ENCODE results near the gene CD2.

Gene CD2, protein sequence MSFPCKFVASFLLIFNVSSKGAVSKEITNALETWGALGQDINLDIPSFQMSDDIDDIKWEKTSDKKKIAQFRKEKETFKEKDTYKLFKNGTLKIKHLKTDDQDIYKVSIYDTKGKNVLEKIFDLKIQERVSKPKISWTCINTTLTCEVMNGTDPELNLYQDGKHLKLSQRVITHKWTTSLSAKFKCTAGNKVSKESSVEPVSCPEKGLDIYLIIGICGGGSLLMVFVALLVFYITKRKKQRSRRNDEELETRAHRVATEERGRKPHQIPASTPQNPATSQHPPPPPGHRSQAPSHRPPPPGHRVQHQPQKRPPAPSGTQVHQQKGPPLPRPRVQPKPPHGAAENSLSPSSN

DNA sequence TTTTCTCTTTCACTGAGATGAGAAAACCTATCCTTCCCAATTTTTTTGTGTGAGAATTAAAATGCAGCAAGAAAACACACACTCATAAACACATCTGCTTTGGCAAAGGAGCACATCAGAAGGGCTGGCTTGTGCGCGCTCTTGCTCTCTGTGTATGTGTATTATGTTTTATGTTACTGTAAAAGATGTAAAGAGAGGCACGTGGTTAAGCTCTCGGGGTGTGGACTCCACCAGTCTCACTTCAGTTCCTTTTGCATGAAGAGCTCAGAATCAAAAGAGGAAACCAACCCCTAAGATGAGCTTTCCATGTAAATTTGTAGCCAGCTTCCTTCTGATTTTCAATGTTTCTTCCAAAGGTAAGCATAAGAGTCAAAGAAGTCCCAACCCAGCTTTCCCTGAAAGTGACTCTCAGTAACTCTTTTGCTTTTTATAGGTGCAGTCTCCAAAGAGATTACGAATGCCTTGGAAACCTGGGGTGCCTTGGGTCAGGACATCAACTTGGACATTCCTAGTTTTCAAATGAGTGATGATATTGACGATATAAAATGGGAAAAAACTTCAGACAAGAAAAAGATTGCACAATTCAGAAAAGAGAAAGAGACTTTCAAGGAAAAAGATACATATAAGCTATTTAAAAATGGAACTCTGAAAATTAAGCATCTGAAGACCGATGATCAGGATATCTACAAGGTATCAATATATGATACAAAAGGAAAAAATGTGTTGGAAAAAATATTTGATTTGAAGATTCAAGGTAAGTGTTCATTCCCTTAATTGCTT lies at the start of gene CD2:
CD2 (plus strand) TSS at position 233 of the 780 bp plus-strand sequence; CDS start at position 296, 63 bp downstream.
- no peak for DNase-seq (ENCODE audit: low read depth, low spot score)
- H3K27ac ChIP-seq, result no peak within 1 kb of the TSS

DNA sequence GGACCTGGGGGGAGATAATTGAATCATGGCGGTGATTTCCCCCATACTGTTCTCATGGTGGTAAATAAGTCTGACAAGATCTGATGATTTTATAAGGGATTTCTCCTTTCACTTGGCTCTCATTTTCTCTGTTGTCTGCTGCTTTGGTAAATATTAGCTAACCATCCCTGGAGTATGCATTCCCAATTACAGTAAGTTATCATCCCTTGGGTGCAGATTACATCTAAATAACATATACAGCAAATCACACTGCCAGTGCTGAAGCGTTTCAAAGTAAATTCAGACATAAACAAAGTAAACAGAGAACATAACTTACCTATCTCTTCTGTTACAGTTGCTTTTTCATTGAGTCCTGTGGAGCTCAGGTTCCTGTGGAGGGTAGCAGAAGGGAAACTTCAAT lies 48.1 kb upstream of the CD2 start:
- no peak for DNase-seq (ENCODE audit: low read depth, low spot score)
- no peak overlapping the region for H3K27ac ChIP-seq

DNA sequence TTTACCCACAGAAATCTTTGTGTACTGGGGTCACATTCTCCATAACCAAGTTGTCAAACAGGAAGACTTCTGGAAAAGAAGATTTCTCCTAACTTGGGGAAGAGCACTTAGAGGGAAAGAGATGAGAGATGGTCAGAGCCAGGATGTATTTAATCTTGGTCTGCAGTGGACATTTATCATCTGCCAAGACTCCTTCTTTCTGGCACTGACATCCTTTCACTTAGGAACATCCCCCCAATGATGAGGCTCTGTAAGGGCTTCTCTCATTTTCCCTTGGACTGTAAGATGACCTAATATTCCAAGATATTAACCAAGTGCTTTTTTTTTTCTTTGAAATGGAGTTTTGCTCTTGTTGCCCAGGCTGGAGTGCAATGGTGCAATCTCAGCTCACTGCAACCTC lies 47.4 kb upstream of the CD2 start:
- DNase-seq (ENCODE audit: low read depth, low spot score), result no peak
- H3K27ac ChIP-seq, result no peak overlapping the region

DNA sequence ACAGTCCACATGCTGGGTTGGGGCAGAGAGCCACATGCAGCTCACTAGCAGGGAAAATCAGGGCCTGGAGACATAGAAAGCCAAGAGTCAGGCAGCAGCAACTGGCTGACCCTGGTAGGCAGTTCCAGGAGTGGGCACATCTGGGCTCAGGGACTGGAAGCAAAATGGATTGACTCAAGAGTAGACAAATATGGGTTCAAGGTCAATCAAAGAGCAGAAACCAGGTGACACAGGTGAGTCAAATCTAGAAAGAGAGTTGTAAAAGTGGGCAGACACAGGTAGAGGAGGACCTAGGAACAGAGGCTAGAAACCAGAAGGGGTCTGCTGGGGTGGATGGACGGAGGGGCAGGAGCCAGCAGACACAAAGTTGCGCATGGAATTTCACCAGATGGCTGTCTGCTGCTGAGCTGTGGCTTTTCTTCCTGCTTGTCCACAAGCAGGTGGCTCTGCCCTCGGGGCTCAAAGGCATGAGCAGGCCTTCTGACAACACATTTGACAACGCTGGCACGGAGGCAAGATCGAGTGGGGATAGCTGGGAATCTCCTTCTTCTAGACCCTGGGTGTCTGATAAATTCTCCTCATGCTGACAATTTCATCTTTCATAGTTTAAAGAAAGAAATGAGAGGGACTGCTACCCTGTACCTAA lies 45.9 kb upstream of the CD2 start:
- no peak overlapping the region for H3K27ac ChIP-seq
- no peak for DNase-seq (ENCODE audit: low read depth, low spot score)

DNA sequence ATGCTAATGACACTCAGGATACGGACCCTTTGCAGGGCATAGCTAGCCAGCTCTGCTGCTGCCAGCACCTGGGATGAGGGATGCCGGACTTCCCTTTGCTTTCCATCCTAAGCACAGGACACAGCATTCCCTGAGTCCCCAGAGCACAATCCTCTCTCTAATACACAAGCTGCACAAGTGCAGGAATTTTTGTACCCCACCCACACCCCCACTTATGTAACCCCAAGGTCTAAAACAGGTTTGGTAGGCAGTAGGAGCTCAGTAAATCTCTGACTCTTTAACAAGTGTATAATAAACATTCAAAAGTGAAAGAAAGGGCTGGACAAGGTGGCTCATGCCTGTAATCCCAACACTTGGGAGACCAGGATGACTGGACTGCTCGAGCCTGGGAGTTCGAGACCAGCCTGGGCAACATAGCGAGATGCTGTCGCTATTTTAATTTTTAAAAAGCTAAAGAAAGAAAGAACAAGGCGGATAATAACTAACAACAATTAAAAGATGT lies 44.5 kb upstream of the CD2 start:
- no peak for DNase-seq (ENCODE audit: low read depth, low spot score)
- H3K27ac ChIP-seq, result no peak overlapping the region

DNA sequence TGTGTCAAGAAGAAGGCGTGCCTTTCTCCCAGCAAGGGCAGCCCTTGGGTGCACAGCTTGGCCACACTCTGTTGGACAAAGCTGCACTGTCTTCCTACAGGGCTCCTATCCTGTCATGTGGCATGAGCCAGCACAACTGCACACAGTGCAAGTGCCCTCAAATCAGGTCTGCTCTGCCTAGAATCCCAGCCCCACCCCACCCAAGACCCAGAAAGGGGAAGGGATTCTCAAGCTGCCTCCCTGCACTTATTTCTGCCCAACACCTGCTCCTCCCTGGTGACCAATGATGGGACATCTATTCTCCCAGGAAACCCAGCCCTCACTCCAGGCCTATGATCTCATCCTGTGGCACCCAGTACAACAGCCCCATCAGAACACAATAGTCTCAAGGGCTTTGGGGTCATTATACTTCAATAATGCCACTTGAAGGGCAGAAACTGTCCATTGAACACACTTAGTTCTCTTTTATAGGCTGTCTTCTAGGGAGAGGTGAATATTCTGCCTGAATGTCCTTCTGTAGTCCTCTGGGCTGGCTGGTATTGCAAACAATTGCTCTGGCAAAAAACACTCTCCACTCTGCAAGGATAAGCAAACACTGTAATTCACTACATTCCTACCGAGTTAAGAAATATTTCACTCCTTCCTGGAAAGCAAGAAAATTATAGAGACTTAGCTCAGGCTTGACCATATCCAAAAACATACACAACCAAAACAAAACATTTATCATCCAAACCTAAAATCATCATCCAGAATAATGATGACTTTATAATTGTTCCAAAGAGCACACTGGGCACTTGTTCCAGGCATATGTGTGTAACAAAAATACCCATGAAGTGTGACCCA lies 43.6 kb upstream of the CD2 start:
- DNase-seq (ENCODE audit: low read depth, low spot score), result no peak
- H3K27ac ChIP-seq, result peak overlapping the region; percentile 28

DNA sequence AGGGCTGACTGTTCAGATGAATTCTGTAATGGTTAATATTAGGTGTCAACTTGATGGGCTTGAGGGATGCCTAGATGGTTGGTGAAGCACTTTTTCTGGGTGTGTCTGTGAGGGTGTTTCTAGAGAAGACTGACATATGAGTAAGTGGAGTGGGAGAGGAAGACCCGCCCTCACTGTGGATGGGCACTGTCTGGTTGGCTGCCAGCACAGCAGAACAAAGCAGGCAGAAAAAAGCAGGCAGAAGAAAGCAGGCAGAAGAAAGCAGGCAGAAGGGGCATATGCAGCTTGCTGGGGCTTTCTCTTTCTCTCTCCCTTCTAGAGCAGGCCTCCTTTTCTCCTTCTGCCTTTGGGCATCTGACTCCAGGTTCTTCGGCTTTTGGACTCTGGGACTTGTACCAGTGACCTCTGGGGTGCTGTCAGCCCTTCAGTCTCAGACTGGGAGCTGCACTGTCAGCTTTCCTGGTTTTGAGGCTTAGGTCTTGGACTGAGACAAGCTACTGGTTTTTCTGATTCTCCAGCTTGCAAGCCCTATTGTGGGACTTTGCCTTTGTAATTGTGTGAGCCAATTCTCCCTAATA lies 42.9 kb upstream of the CD2 start:
- no peak for DNase-seq (ENCODE audit: low read depth, low spot score)
- peak overlapping the region; percentile 28 for H3K27ac ChIP-seq

DNA sequence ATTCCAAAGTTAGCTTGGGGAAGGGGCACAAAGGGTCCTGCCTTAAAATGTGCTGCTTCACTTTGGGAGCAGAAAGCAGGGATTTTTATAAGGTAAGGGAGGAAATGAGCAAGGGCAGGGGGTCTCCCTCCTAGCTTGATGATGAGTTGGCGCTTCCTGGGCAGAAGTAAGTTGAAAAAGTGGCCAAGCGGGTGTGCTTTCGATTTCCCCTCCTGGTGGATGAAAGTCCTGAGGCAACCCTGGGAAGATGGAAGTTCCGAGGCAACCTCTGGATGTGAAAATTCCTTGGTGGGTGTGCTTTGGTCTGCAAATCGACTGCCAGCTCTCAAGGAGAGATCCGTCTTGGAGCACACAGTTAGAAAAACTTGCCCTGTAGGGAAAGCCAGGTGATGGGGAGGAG lies 41.7 kb upstream of the CD2 start:
- no peak for DNase-seq (ENCODE audit: low read depth, low spot score)

DNA sequence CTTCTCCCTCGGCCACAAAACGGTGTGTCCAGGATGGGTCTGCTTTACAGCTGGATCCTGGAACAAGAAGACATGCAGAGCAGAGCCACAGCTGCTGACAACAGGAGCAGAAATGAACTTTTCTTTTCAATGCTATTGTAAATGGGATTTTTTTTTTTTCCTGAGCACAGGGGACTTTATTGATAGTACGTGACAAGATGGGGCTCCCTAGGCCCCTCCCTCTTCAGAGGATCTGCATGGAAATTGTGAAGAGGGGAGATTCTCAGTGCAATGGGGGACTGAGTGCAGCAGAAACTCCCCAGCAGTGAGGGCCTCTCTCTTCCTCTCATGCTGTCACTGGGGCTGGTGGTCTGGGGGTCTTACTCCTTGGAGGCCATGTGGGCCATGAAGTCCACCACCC lies 40.8 kb upstream of the CD2 start:
- DNase-seq (ENCODE audit: low read depth, low spot score), result no peak
- H3K27ac ChIP-seq, result no peak overlapping the region

More for the DNA sequence above, 41.7 kb upstream of the CD2 start:
- H3K27ac ChIP-seq, result no peak overlapping the region

DNA sequence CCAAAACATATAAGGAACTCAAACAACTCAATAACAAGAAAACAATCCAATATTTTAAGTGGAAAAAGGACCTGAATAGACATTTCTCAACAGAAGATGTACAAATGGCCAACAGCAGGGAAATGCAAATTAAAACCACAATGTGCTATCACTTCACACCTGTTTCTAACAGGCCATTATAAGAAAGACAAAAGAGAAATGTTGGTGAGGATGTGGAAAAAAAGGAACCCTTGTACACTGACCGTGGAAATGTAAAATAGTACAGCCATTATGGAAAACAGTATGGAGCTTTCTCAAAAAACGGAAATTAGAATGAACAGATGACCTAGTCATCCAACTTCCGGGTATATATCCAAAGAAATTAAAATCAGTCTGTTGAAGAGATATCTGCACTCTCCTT lies 37.8 kb upstream of the CD2 start:
- H3K27ac ChIP-seq, result no peak overlapping the region
- no peak for DNase-seq (ENCODE audit: low read depth, low spot score)

DNA sequence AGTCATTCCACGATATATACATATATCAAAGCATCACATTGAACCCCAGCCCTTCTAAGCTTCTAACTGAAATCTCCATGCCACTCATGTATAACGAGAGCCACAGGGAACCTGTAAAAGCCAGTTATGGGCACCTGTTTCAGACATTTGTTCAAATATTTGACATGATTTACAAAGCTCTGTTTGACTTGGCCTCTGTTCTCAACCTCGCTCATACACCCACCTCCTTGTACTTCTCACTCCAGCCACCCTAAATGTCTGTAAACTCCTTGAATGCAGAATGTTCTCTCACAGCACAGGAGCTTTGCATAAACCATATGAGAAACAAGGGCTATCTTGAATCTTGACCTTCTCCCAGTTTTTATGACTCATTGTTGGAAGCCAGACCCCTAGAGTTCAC lies 36.9 kb upstream of the CD2 start:
- no peak for DNase-seq (ENCODE audit: low read depth, low spot score)
- no peak overlapping the region for H3K27ac ChIP-seq

DNA sequence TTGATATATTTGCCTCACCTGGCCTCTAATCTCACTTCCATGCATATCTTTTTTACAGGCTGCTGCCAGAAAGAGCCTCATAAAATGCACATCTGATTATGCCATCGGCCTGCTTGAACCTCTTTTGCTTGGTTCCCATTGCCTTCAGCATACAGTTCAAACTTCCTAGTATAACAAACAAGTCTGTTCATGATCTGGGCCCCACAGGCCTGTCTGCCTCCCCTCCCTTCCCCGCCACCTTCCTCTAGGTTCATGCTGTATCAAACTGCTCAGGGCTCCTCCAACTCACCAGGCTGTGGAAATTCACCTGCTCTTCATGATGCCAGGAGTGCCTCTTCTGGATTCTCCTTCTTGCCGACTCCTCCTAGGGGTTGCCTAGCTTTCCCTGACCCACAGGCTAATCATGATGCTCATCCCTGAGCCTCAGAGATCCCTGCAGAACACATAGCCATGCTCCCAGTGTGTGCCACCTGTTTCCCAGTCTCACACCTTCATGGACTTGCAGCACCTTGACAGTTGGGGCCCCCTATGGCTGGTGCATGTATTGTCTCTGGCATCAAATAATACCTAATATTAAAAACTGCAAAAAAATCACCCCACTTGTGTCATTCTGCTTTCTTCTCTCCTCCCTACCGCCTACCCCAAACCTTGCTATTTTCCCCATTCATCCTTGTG lies 33.7 kb upstream of the CD2 start:
- H3K27ac ChIP-seq, result peak overlapping the region; percentile 71

DNA sequence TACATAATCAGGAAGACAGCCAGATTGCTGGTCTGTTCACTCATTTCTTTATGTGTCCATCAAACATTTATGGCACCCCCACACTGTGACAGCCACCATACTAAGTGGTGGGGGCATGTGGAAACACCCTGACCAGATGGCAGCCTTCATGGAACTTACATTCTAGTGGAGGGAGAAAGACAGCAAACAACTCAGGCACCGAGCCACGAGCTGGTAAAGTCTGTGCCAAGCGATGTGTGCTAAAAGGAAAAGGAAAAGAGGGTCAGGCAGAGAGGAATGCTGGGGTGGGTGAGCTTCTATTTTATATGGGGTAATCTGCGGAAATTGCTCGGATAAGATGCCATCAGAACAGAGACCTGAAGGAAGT lies 33.2 kb upstream of the CD2 start:
- DNase-seq (ENCODE audit: low read depth, low spot score), result no peak
- H3K27ac ChIP-seq, result peak overlapping the region; percentile 71

More for the DNA sequence above, 33.7 kb upstream of the CD2 start:
- no peak for DNase-seq (ENCODE audit: low read depth, low spot score)

DNA sequence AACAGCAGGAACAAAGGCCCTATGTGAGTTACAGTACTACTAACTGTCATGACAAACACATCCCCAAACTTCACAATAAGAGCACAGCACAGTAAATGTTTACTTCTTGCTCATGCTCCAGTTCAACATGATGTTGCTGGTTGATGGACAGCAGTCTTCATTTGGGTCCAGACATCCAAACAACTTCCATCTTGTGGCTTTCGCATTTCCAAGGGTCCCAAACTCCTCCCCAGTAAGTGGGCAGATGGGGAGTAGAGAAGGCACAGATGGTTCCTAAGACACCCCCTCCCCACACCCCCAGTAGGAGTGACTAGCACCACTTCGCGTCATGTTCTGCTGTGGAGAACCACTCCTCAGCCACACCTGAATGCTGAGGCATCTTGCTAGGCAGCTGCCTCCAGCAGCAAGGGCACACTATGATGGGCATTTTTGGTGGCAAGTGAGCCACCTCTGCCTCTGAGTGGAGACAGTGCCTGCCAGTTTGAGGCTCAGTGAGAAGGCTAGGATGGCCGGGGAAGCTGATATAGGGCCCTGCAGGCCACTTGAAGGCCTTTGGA lies 32.7 kb upstream of the CD2 start:
- H3K27ac ChIP-seq, result peak overlapping the region; percentile 71
- DNase-seq (ENCODE audit: low read depth, low spot score), result no peak

DNA sequence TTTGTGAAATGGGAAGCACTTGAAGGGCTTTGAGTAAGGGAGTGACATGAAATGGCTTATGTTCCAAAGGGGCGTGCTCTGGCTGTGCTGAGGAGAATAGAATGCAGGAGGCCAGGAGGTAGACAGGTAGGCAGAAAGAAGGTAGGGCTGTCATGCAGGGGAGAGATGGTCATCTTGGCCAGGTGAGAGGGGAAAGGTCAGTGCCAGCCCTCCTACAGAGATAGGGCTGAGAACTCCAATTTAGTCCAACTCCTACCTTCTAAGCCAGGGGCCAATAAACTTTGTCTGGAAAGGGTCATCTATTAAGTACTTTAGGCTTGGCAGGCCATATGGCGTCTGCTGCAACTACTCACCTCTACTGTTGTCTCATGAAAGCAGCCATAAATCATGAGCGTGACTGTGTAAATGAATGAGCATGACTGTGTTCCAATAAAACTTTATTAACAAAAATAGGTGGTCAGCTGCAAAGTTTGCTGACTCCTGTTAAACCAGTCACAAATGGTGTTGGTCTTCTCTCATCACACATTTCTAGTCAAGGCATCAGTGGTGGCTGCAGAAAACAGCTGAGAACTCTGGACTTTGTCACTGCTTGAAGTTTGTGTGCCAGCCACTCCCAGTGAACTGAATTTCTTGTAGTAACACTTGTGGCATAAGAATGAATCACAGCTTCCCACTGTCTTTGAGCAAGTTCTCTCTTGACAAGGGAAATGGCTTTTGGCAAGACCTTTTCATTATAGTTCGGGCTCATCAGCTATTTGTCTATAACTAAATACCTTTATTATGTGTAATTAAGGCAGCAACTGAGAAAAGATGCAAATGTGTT lies 32.0 kb upstream of the CD2 start:
- H3K27ac ChIP-seq, result peak overlapping the region; percentile 71
- DNase-seq (ENCODE audit: low read depth, low spot score), result peak; percentile 90

DNA sequence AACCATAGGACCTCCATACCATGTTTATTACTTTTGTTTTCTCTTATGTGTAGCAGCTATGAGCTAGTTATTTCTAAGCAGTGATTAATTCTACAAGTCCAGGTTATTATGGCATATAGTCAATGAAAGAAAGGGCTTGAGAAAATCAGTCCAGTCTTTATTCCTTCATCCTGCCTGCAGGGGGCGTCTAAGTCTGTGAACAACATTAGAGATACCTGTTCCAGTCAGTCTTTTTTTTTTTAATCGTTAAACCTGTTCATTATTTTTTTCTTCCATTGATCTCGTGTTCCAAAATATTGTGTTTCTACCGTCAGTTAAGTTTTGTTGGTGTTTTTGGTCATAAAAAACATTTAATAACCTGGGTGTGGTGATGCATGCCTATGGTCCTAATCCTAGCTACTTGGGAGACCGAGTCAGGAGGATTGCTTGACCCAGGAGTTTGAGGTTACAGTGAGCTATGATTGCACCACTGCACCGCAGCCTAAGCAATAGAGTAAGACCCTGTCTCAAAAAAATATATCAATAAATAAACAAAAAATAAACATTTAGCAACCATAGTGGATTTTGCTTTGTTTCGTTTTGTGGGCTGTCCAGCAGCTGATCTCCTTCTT lies 29.4 kb upstream of the CD2 start:
- DNase-seq (ENCODE audit: low read depth, low spot score), result no peak
- no peak overlapping the region for H3K27ac ChIP-seq

DNA sequence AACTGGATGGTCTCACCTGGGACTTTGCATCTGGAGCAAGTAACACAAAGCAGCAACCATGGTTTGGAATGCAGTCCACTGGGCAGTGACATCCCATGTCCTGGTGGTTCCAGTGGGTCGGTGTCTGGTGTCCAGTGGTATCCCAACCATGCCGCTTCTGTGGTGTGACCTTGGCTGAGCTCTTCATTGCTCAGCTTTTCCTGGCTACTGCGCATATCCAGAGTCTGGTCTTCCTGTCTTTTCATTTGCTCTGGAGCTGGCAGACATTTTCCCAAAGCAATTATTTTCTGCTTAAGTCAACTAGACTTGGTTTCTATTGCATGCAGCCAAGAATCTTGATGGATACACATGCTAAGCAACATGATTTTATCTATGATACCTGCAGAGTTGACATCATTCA lies 28.4 kb upstream of the CD2 start:
- DNase-seq (ENCODE audit: low read depth, low spot score), result no peak
- no peak overlapping the region for H3K27ac ChIP-seq
